KMS-11 (cell line): ENCODE results near the gene TMEM186.

Experiments used
- H2AFZ ChIP-seq: fragments of 200-600 bp; sonication (generic); 2 replicates; pipeline ENCODE4 v1.6.1; 2016; ENCODE audit warnings: antibody characterized with exemption, mixed run types, low read depth
- H3K27ac ChIP-seq: fragments of 200-600 bp; sonication (generic); 2 replicates; pipeline ENCODE4 v1.6.1; 2016; ENCODE audit warnings: mild to moderate bottlenecking, mixed run types
- H3K27me3 ChIP-seq: fragments of 200-600 bp; sonication (generic); 2 replicates; pipeline ENCODE4 v1.6.1; 2017; ENCODE audit warnings: mild to moderate bottlenecking, low read depth, mixed run types, moderate library complexity; ENCODE audit not compliant: insufficient read depth
- H3K36me3 ChIP-seq: fragments of 200-600 bp; sonication (generic); 2 replicates; pipeline ENCODE4 v1.6.1; 2017; ENCODE audit warnings: mild to moderate bottlenecking, mixed run types; ENCODE audit not compliant: insufficient read depth
- H3K4me1 ChIP-seq: fragments of 200-600 bp; sonication (generic); 2 replicates; pipeline ENCODE4 v1.6.1; 2016; ENCODE audit warnings: mild to moderate bottlenecking, low read depth, mixed run types; ENCODE audit not compliant: poor library complexity, severe bottlenecking
- H3K4me2 ChIP-seq: fragments of 200-600 bp; sonication (generic); 2 replicates; pipeline ENCODE4 v1.7.0; 2016; ENCODE audit warnings: mild to moderate bottlenecking, mixed run types
- H3K4me3 ChIP-seq: fragments of 200-600 bp; sonication (generic); IDR thresholded peaks from 2 replicates; pipeline ENCODE4 v1.6.1; 2017; ENCODE audit warnings: low read depth, low read length, mixed read lengths; ENCODE audit not compliant: insufficient read depth
- H3K79me2 ChIP-seq: fragments of 200-600 bp; sonication (generic); 2 replicates; pipeline ENCODE4 v1.6.1; 2016; ENCODE audit warnings: low read depth, mixed run types; ENCODE audit not compliant: insufficient read depth
- H3K9ac ChIP-seq: fragments of 200-600 bp; sonication (generic); 2 replicates; pipeline ENCODE4 v1.6.1; 2016; ENCODE audit warnings: mild to moderate bottlenecking, mixed run types
- H4K20me1 ChIP-seq: fragments of 200-600 bp; sonication (generic); 2 replicates; pipeline ENCODE4 v1.6.1; 2016; ENCODE audit warnings: mild to moderate bottlenecking, mixed run types; ENCODE audit not compliant: insufficient read depth
- CTCF ChIP-seq: fragments of 200-600 bp; sonication (generic); conservative IDR thresholded peaks from 2 replicates; pipeline ENCODE4 v1.6.1; 2017; ENCODE audit warnings: low read depth, mild to moderate bottlenecking, antibody characterized with exemption, low read length, moderate library complexity, mixed read lengths

TMEM186 gene

GRCh38 chr16:8785408-8785807 lies 12.0 kb downstream of the TMEM186 start:
- H3K9ac ChIP-seq, result no peak overlapping the region
- H4K20me1 ChIP-seq, result no peaks in the 10 kb centered on the region
- no peak overlapping the region for H3K4me3 ChIP-seq
- H2AFZ ChIP-seq, result no peak overlapping the region
- H3K27ac ChIP-seq, result no peak overlapping the region
- no peaks in the 10 kb centered on the region for H3K27me3 ChIP-seq
- TF ChIP-seq CTCF, result no peak
- H3K4me1 ChIP-seq, result no peaks in the 10 kb centered on the region
- no peaks in the 10 kb centered on the region for H3K36me3 ChIP-seq
- no peaks in the 10 kb centered on the region for H3K79me2 ChIP-seq
- H3K4me2 ChIP-seq, result no peak overlapping the region

- Histone ChIP-seq H2AFZ (no peak overlapping the region), H3K4me2 (no peak overlapping the region), H3K27me3 (no peaks in the 10 kb centered on the region), H4K20me1 (no peaks in the 10 kb centered on the region), H3K4me3 (no peak overlapping the region), H3K27ac (no peak overlapping the region), H3K36me3 (no peaks in the 10 kb centered on the region), H3K4me1 (no peaks in the 10 kb centered on the region), H3K9ac (no peak overlapping the region), H3K79me2 (no peaks in the 10 kb centered on the region)
- no peak for TF ChIP-seq CTCF
Measured at GRCh38 chr16:8782673-8783072, 14.8 kb downstream of the TMEM186 start.

GRCh38 chr16:8781797-8782196 lies 15.6 kb downstream of the TMEM186 start:
- Histone ChIP-seq H3K4me3 (no peak overlapping the region), H3K4me2 (no peak overlapping the region), H3K36me3 (no peaks in the 10 kb centered on the region), H3K27ac (no peak overlapping the region), H3K9ac (no peak overlapping the region), H3K79me2 (no peaks in the 10 kb centered on the region), H4K20me1 (no peaks in the 10 kb centered on the region), H3K4me1 (no peaks in the 10 kb centered on the region), H2AFZ (no peak overlapping the region), H3K27me3 (no peaks in the 10 kb centered on the region)
- no peak for TF ChIP-seq CTCF

- no peaks in the 10 kb centered on the region for H3K79me2 ChIP-seq
- no peak overlapping the region for H3K4me2 ChIP-seq
- no peak overlapping the region for H3K4me3 ChIP-seq
- no peak overlapping the region for H3K27ac ChIP-seq
- H3K27me3 ChIP-seq, result no peaks in the 10 kb centered on the region
- no peaks in the 10 kb centered on the region for H4K20me1 ChIP-seq
- H3K36me3 ChIP-seq, result no peaks in the 10 kb centered on the region
- no peak for TF ChIP-seq CTCF
- no peak overlapping the region for H2AFZ ChIP-seq
- H3K9ac ChIP-seq, result no peak overlapping the region
- H3K4me1 ChIP-seq, result no peaks in the 10 kb centered on the region
Measured at GRCh38 chr16:8777217-8777616, 20.2 kb downstream of the TMEM186 start.

- no peaks in the 10 kb centered on the region for H3K27me3 ChIP-seq
- H4K20me1 ChIP-seq, result no peaks in the 10 kb centered on the region
- no peak for TF ChIP-seq CTCF
- H2AFZ ChIP-seq, result no peak overlapping the region
- no peaks in the 10 kb centered on the region for H3K79me2 ChIP-seq
- H3K36me3 ChIP-seq, result no peaks in the 10 kb centered on the region
- H3K4me1 ChIP-seq, result no peaks in the 10 kb centered on the region
- no peak overlapping the region for H3K4me3 ChIP-seq
- no peak overlapping the region for H3K27ac ChIP-seq
- H3K4me2 ChIP-seq, result no peak overlapping the region
- no peak overlapping the region for H3K9ac ChIP-seq
Measured at GRCh38 chr16:8776129-8776584, 21.3 kb downstream of the TMEM186 start.
